ENCODE data around the gene CDK16.

Gene CDK16

GRCh38 chrX:47185241-47185640 lies 33.2 kb upstream of the CDK16 start:
- no peak for DNase-seq

- DNase-seq: no peak
Measured at GRCh38 chrX:47186096-47186740, 32.3 kb upstream of the CDK16 start.

- DNase-seq: no peak
Measured at GRCh38 chrX:47187106-47187677, 31.3 kb upstream of the CDK16 start.

GRCh38 chrX:47189906-47190305 lies 28.6 kb upstream of the CDK16 start:
- DNase-seq: no peak

- DNase-seq: peak; percentile 5 to 92 (median 72)
Measured at GRCh38 chrX:47190445-47191269, 27.8 kb upstream of the CDK16 start.

GRCh38 chrX:47191331-47191730 lies 27.1 kb upstream of the CDK16 start:
- DNase-seq: peak in 8 of 56 donors; percentile 1 to 20 (median 4)

GRCh38 chrX:47191806-47192401 lies 26.6 kb upstream of the CDK16 start:
- DNase-seq: no peak

GRCh38 chrX:47193475-47194193 lies 24.8 kb upstream of the CDK16 start, which contains the start of gene UBA1:
Gene UBA1 (plus strand): TSS chrX:47193829. CDS start chrX:47198803, 4,974 bp downstream.
- peak; percentile 27 to 99 (median 89) for DNase-seq

GRCh38 chrX:47194194-47194787 lies 24.2 kb upstream of the CDK16 start:
- DNase-seq: peak in 4 of 56 donors; percentile 6 to 50 (median 46)

- DNase-seq: no peak
Measured at GRCh38 chrX:47196098-47196497, 22.4 kb upstream of the CDK16 start.

- no peak for DNase-seq
Measured at GRCh38 chrX:47197526-47197925, 21.0 kb upstream of the CDK16 start.

- no peak for DNase-seq
Measured at GRCh38 chrX:47198026-47198686, 20.3 kb upstream of the CDK16 start.

- no peak for DNase-seq
Measured at GRCh38 chrX:47198687-47199080, 19.8 kb upstream of the CDK16 start.

- DNase-seq: no peak
Measured at GRCh38 chrX:47199286-47199685, 19.2 kb upstream of the CDK16 start.

- DNase-seq: no peak
Measured at GRCh38 chrX:47200385-47201150, 17.9 kb upstream of the CDK16 start.

- no peak for DNase-seq
Measured at GRCh38 chrX:47201345-47201944, 17.0 kb upstream of the CDK16 start.

GRCh38 chrX:47202316-47202715 lies 16.2 kb upstream of the CDK16 start:
- DNase-seq: no peak

- no peak for DNase-seq
Measured at GRCh38 chrX:47202877-47203276, 15.6 kb upstream of the CDK16 start.

- DNase-seq: no peak
Measured at GRCh38 chrX:47204970-47205369, 13.5 kb upstream of the CDK16 start.

All from nucleus accumbens (tissue), 56 donors.